Panc1 (cell line): Measurements from ENCODE around the gene PRUNE2. TPM values are rescaled to one million over a fixed set of nuclear protein-coding genes. Genes with fewer than 3 reads are reported as not detected.

ENCODE experiments used
- ATAC-seq: fragments of 200-7000 bp; cut with Tn5 transposase; 2 replicates; pipeline ENCODE4 v1.9.1; 2020; ENCODE audit warnings: mild to moderate bottlenecking, moderate library complexity
- BruUV-seq: library from RNA; stranded (reverse); fragments of 400-500 nt; replicated peaks from 2 replicates; lab custom pipeline; 2021; lab: Mats Ljungman, UMichigan
- CTCF ChIA-PET: fragments of 300-600 bp; sonication (Branson Sonifier 250); formaldehyde crosslinking; loops from one replicate; lab custom pipeline; 2022; ENCODE audit warnings: antibody characterized with exemption; lab: Charles Lee
- POLR2A ChIA-PET: fragments of 300-600 bp; sonication (Branson Sonifier 250); formaldehyde crosslinking; loops from one replicate; lab custom pipeline; 2022; ENCODE audit warnings: antibody characterized with exemption; lab: Charles Lee
- DNase-seq: peaks from one replicate; pipeline ENCODE4 v3.0.0-alpha.2; 2010; ENCODE audit warnings: low read depth, low spot score
- H3K27ac ChIP-seq: 2 replicates; pipeline ENCODE4 v1.5.1; 2011; ENCODE audit warnings: mild to moderate bottlenecking, low read length, inconsistent platforms
- H3K27me3 ChIP-seq: fragments of 200-500 bp; sonication (Bioruptor generic); 2 replicates; pipeline ENCODE4 v1.6.0; 2014; ENCODE audit warnings: low read length, inconsistent platforms; ENCODE audit not compliant: control insufficient read depth, insufficient read depth
- H3K36me3 ChIP-seq: fragments of 200-500 bp; sonication (Bioruptor generic); 2 replicates; pipeline ENCODE4 v1.5.1; 2014; ENCODE audit warnings: inconsistent platforms, mild to moderate bottlenecking, low read length, moderate library complexity; ENCODE audit not compliant: control insufficient read depth, insufficient read depth
- H3K4me1 ChIP-seq: 2 replicates; pipeline ENCODE4 v1.5.1; 2011; ENCODE audit warnings: inconsistent platforms, mild to moderate bottlenecking, low read length, moderate library complexity; ENCODE audit not compliant: control insufficient read depth, insufficient read depth
- H3K4me3 ChIP-seq, 2 experiments: 2 replicates each; pipeline ENCODE4 v1.5.1; 2011 to 2012; ENCODE audit warnings: low read depth in 2 of 2, low read length in 2 of 2, mild to moderate bottlenecking in 2 of 2, inconsistent platforms in 1 of 2, moderate library complexity in 1 of 2
- H3K9me3 ChIP-seq: fragments of 200-500 bp; sonication (Bioruptor generic); 2 replicates; pipeline ENCODE4 v1.5.1; 2014; ENCODE audit warnings: low read depth, mild to moderate bottlenecking, inconsistent platforms, low read length, moderate library complexity; ENCODE audit not compliant: control insufficient read depth, insufficient read depth
- POLR2AphosphoS5 ChIP-seq: IDR thresholded peaks from 2 replicates; pipeline ENCODE4 v1.6.1; 2012; ENCODE audit warnings: mild to moderate bottlenecking, low read depth, low read length, moderate library complexity
- SIN3A ChIP-seq: IDR thresholded peaks from 2 replicates; pipeline ENCODE4 v1.6.1; 2012; ENCODE audit warnings: low read depth, mild to moderate bottlenecking, low read length, moderate library complexity, borderline replicate concordance; ENCODE audit not compliant: insufficient read depth
- TCF7L2 ChIP-seq: IDR thresholded peaks from 2 replicates; pipeline ENCODE4 v1.6.1; 2011; ENCODE audit warnings: mild to moderate bottlenecking, low read depth, low read length, inconsistent platforms
- in situ Hi-C: cut with HindIII; loops from 2 replicates; pipeline ENCODE4 v1.10.0; 2016; ENCODE audit warnings: low sequenced_read_pairs, low pct_unique_long_range_greater_than_20kb
- intact Hi-C: fragments of 100-400 bp; cut with micrococcal nuclease; formaldehyde crosslinking; loops from one replicate; pipeline ENCODE4 v1.10.0; 2022; ENCODE audit not compliant: unreplicated experiment
- total RNA-seq: library from RNA; stranded (reverse); gene quantifications from one replicate; pipeline ENCODE4 v1.2.1, GENCODE V29; 2021; ENCODE audit not compliant: unreplicated experiment
- TF ChIP-seq, protein P1 (sequence below), 2 experiments: IDR thresholded peaks; 2 replicates each; pipeline ENCODE4 v1.6.1; 2011 to 2012; ENCODE audit warnings: low read depth in 2 of 2, control low read depth in 1 of 2, low read length in 1 of 2, mild to moderate bottlenecking in 1 of 2, moderate library complexity in 1 of 2; ENCODE audit not compliant: insufficient read depth in 1 of 2
- TF ChIP-seq, protein P2 (sequence below): fragments of 450-650 bp; IDR thresholded peaks from 2 replicates; pipeline ENCODE4 v1.5.1; 2017; ENCODE audit warnings: mild to moderate bottlenecking

The PRUNE2 gene
- total RNA-seq, 1 experiment from 2014 or later = 0.18 TPM

DNA sequence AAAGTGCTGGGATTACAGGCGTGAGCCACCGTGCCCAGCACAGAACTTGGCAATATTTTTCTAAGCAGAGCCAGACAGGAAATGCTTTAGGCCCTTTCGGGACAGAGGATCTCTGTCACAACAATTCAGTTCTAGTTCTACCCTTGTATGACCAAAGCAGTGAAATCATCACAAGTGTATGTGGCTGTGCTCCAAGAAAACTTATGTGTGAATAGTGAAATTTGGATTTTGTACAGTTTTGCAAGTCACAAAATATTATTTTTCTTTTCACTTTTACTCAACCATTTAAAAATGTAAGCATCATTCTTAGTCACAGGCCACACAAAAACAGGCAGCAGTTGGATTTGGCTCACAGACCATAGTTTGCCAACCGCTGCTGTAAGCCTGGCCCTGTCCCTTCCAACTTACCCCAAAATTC is 20.4 kb upstream of the PRUNE2 start:
- POLR2A ChIA-PET = no interaction called here
- intact Hi-C loops (no loop called here), in situ Hi-C loops (no loop called here)
- Histone ChIP-seq H3K36me3 (no peaks in the 10 kb centered on the region), H3K27me3 (no peaks in the 10 kb centered on the region), H3K4me3 (no peak overlapping the region), H3K27ac (no peak overlapping the region), H3K4me1 (no peaks in the 10 kb centered on the region), H3K9me3 (no peaks in the 10 kb centered on the region)
- ATAC-seq (no peak), DNase-seq (no peak)
- CTCF ChIA-PET = no interaction called here
- TF ChIP-seq, protein P1, sequence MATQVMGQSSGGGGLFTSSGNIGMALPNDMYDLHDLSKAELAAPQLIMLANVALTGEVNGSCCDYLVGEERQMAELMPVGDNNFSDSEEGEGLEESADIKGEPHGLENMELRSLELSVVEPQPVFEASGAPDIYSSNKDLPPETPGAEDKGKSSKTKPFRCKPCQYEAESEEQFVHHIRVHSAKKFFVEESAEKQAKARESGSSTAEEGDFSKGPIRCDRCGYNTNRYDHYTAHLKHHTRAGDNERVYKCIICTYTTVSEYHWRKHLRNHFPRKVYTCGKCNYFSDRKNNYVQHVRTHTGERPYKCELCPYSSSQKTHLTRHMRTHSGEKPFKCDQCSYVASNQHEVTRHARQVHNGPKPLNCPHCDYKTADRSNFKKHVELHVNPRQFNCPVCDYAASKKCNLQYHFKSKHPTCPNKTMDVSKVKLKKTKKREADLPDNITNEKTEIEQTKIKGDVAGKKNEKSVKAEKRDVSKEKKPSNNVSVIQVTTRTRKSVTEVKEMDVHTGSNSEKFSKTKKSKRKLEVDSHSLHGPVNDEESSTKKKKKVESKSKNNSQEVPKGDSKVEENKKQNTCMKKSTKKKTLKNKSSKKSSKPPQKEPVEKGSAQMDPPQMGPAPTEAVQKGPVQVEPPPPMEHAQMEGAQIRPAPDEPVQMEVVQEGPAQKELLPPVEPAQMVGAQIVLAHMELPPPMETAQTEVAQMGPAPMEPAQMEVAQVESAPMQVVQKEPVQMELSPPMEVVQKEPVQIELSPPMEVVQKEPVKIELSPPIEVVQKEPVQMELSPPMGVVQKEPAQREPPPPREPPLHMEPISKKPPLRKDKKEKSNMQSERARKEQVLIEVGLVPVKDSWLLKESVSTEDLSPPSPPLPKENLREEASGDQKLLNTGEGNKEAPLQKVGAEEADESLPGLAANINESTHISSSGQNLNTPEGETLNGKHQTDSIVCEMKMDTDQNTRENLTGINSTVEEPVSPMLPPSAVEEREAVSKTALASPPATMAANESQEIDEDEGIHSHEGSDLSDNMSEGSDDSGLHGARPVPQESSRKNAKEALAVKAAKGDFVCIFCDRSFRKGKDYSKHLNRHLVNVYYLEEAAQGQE (IDR thresholded peaks at IDR 0.05; ENCODE audit: insufficient read depth in 1 of 2, low read depth in 2 of 2, low read length in 1 of 2) = no peak
- TF ChIP-seq, protein P2, sequence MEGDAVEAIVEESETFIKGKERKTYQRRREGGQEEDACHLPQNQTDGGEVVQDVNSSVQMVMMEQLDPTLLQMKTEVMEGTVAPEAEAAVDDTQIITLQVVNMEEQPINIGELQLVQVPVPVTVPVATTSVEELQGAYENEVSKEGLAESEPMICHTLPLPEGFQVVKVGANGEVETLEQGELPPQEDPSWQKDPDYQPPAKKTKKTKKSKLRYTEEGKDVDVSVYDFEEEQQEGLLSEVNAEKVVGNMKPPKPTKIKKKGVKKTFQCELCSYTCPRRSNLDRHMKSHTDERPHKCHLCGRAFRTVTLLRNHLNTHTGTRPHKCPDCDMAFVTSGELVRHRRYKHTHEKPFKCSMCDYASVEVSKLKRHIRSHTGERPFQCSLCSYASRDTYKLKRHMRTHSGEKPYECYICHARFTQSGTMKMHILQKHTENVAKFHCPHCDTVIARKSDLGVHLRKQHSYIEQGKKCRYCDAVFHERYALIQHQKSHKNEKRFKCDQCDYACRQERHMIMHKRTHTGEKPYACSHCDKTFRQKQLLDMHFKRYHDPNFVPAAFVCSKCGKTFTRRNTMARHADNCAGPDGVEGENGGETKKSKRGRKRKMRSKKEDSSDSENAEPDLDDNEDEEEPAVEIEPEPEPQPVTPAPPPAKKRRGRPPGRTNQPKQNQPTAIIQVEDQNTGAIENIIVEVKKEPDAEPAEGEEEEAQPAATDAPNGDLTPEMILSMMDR = no peak
- TF ChIP-seq TCF7L2 = no peak
- TF ChIP-seq POLR2AphosphoS5 = no peak
- TF ChIP-seq SIN3A = no peak
- BruUV-seq = no TSS peak

DNA sequence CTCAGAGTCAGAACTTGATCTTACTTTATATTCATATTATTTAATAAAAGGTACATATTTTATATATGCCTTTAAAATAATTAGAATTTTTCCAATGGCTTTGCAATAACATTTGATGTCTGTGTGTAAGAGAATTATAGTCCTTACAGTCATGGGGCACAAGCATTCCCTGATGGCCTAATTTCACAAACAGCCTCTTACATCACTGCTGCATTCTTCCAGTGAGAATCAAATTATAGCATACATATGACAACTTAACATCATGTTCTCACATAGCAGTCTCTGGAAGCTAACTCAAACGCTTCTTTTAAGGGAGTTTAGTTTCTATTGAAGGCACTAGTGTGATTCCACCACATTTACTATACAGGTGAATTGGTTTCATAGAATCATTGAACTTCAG is 15.3 kb upstream of the PRUNE2 start:
- no peak overlapping the region for H3K27ac ChIP-seq
- ChIA-PET CTCF (no interaction called here), POLR2A (no interaction called here)
- no peak overlapping the region for H3K4me3 ChIP-seq
- TF ChIP-seq SIN3A = no peak
- TF ChIP-seq, protein P1 (IDR thresholded peaks at IDR 0.05; ENCODE audit: insufficient read depth in 1 of 2, low read depth in 2 of 2, low read length in 1 of 2) = no peak
- TF ChIP-seq POLR2AphosphoS5 = no peak
- no peak for TF ChIP-seq TCF7L2
- TF ChIP-seq, protein P2 = no peak
- ATAC-seq (no peak), DNase-seq (no peak)
- H3K27me3 ChIP-seq = peaks cover 3% of the 10 kb centered on the region
- no TSS peak for BruUV-seq
- H3K4me1 ChIP-seq = no peaks in the 10 kb centered on the region
- H3K36me3 ChIP-seq = no peaks in the 10 kb centered on the region
- intact Hi-C loops (loop anchor here (5.0 kb wide), 1 partner anchor 51 kb away; no protein-coding TSS in a partner anchor), in situ Hi-C loops (no loop called here)
- no peaks in the 10 kb centered on the region for H3K9me3 ChIP-seq
